GM21447 (cell line): ENCODE results near the gene TNFAIP3.

Experiments
- ATAC-seq: cut with Tn5 transposase; IDR thresholded peaks from one replicate; pipeline ENCODE4 v1.9.1; 2021; ENCODE audit not compliant: unreplicated experiment

TNFAIP3 gene

DNA sequence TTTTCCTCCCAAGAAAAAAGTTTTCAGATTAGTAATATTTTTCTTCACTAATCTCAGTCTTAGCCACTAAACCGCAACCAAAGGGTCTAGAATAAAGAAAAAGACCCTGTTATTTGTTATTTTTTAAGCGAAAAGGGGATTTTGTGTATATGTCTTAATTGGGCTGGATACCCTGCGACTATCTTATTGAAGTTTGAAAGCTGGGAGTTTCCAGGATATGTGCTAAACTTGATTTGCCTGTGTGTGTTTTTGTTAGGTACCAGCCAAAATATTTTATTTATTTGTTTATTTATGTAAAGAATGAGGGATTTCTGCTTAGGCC is 52.4 kb downstream of the TNFAIP3 start:
- ATAC-seq: no peak

GRCh38 chr6:137919837-137920730 is 53.0 kb downstream of the TNFAIP3 start:
- no peak for ATAC-seq

DNA sequence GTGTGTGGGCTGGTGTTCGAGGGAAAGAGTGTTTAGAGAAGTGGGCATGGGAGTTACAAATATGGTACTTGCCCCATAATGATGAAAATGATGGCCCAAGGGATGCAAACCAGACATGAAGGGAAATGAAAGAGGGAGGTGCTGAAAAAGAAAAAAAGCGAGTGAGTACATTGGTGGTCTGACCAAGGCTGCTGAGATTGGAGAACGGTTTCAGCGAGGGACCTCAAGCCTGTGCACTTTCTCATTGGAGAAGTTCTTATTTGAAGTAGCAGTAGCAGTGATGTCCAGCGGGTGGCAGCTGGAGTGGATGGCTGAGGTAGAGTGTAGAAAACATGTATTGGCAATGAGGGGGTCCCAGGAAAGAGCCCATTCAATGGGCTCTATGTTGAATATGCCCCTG is 54.8 kb downstream of the TNFAIP3 start:
- ATAC-seq: peak; percentile 42

DNA sequence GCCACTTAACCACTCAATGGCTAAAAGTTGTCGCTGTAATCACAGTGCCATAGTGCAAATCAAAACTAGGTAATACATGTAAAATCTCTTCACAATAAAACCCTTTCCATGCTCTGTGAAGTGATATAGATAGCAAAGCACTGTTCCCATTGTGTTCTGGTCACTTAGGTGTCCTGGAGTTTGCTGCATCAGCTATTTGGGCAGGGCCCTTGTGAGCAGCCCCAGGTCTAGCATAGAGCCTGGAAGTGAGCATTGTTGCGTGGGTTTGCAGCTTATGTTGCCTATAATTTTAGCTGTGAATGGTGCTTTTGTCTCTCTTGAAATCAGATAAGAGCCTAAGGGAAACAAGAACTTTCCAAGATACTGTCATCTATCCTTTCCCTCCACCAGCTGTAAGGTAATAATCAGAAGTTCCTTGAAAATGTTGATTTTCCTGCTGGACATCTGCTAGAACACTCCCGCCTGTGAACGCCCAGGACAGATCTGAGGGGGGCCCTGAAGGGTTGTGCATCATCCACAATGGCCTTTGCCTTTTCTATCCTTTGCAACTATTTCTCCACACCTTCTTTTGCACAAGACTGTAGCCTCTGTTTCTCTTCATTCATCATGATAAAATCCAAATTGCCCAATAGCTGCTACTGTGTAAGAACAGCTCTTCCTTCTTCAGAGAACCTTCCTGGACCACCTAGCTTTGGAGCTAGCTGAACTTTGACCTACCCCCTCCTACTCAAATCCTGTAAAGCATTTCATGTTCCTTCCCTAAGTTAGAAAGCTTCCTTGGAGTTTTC is 57.0 kb downstream of the TNFAIP3 start:
- no peak for ATAC-seq

DNA sequence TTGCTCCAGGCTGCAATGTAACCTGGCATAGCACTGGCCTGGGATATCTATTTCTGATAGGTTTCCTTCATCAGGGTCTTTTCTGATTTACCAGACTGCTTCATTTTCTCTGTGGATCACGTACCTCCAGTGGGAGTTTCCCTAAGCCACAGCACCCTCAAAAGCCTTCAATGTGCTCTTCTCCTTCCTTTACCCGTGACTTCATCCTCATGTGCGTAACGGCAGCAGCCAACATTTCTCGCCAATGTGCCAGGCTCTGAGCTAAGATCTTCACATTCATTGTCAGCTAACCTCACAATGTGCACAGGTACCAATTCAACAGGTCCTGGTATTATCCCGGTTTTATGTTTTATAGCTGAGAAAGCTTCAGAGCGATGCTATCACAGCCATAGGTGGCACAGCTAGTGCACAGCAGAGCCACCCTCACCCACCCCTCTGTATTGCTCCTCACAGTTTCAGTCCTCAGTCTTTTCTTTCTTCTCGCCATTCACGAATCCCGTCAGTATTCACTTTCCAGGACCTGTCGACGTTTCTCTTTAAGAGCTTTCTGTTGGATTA is 58.2 kb downstream of the TNFAIP3 start:
- ATAC-seq: no peak

- no peak for ATAC-seq
These were observed 59.2 kb downstream of the TNFAIP3 start for GRCh38 chr6:137926207-137926731.

DNA sequence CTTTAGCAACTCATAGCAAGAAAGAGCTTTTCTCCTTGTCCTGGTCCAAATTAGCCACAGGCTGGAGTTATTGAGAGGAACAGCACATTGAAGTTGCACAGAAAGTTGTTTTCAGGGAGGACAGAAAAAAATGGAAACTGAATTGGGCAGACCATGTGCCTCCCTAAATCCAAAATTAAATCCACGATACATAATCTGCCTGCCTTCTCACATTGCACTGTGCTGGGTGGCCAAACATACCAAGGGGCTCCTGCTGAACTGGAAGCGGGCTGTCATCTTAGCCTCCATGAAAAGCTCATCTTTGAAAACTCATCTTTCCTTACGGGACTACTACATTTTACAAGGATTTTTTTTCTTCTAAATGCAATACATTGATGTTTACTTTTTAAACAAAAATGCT is 59.9 kb downstream of the TNFAIP3 start:
- no peak for ATAC-seq

GRCh38 chr6:137927777-137928218 is 60.7 kb downstream of the TNFAIP3 start:
- peak; percentile 92 for ATAC-seq

- ATAC-seq: peak; percentile 33
These were observed 61.2 kb downstream of the TNFAIP3 start for GRCh38 chr6:137928286-137928685.

- ATAC-seq: no peak
These were observed 64.9 kb downstream of the TNFAIP3 start for GRCh38 chr6:137931849-137932465.
